Cardiac septum (tissue), 1 donor: Measurements from ENCODE around the gene PRKG1. TPM values are rescaled to one million over a fixed set of nuclear protein-coding genes. Genes with fewer than 3 reads are reported as not detected.
"Not testable (repeated sequence)": the region's sequence is repeated elsewhere in the genome, so short reads cannot be mapped to it uniquely, and the experiment has no call there.

Source experiments
- DNase-seq: peaks from one replicate; pipeline ENCODE4 v3.0.0-alpha.2; 2020; ENCODE audit warnings: low spot score
- intact Hi-C: fragments of 100-400 bp; cut with DNase I; formaldehyde crosslinking; loops from one replicate; pipeline ENCODE4 v1.14.0; 2022
- total RNA-seq: library from RNA; stranded (reverse); fragmentation: NEBNext Ultra II Directional; extraction: Animal tissue kit (Norgen Biotek cat#: 25700); gene quantifications from one replicate; pipeline ENCODE4 v1.2.1, GENCODE V29; 2021
- donor health status: DM: no; HTN: no; CAD: no.

PRKG1 gene
- total RNA-seq, 1 donor from 2014 or later, result 35.6 TPM

DNA sequence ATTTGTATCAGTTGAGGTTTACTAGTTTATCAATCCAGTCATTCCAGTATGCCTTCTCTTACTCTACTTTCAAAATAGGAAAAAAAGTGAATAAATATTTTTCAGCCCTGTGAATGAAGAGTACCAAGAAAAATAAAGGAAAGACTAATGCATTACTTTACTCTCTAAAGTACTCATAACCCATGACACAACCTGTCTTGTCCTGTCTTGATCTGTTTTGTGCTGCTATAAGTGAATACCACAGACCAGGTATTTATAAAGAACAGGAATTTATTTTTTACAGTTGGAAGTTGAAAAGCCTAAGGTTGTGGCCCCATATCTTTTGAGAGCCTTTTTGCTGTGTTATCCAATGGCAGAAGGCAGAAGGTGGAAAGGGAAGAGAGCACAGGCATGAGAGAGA is 1045.2 kb downstream of the PRKG1 start:
- intact Hi-C loops, result no loop called here
- no peak for DNase-seq

- intact Hi-C loops, result no loop called here
- no peak for DNase-seq
These were observed 1047.4 kb downstream of the PRKG1 start for GRCh38 chr10:52121688-52122087.

DNA sequence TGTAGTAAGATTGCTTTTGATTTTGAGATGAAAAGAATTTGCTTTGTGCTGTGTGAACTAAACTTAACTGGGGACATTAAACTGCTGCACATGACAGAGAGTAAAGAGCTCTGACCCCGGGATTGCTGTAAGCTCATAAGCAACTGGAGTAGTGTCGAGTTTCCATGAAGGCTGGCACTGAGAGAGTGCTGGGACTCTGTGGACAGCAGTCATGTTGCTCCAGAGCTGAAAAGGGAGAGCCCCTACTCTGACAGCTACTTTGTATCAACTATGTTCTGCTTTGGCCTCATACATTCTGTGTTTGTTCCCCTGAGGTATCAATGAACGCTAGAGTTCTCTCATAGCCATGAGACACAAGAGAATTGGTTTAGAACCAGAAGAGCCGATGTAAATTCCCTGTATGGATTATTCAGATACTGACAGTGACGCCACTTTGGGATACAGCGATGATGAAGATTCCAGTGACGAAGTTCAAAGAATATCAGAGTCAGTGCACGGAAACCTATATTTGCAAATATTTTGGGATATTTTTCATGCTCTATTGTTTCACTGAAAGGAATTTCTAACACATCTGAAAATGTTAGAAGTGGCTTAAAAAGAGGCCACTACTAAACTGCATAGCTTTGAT is 1053.9 kb downstream of the PRKG1 start:
- no peak for DNase-seq

DNA sequence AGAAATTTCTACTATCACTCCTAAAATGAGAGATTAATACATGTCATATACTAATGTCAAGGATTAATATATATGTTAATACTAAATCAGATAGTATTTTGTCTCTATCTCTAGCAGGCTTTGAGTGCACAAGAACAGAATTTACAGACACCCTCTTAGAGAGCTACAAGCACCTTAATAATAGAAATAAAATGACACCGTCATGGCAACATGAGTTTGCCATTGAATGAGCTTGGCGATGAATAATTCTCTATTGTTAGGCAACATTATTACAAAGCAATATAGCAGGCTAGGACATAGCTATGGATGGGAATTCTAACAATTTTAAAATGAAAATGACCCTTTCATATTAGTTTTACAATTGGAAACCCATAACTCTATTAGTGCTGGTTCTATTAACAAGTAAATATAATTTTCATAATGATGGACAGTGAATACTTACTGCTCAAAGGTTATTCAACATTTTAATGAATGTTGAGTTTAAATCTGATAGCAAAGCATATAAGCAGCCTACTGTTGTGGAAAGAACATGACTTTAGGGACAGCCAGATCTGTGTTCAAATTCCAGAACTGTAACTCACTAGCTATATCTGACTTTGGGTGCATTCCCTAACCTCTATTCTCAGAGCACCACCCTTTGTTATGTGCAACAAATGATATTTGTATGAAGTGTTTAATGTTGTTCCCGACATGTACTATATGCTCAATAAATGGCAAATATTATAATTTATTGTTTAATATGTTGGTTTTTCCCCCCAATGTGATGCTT is 1055.3 kb downstream of the PRKG1 start:
- intact Hi-C loops, result no loop called here
- DNase-seq, result no peak

More for the DNA sequence above, 1053.9 kb downstream of the PRKG1 start:
- intact Hi-C loops, result no loop called here

- no peak for DNase-seq
- intact Hi-C loops, result no loop called here
These were observed 1060.8 kb downstream of the PRKG1 start for GRCh38 chr10:52135101-52135500.

GRCh38 chr10:52136921-52137320 is 1062.6 kb downstream of the PRKG1 start:
- intact Hi-C loops, result no loop called here
- no peak for DNase-seq

DNA sequence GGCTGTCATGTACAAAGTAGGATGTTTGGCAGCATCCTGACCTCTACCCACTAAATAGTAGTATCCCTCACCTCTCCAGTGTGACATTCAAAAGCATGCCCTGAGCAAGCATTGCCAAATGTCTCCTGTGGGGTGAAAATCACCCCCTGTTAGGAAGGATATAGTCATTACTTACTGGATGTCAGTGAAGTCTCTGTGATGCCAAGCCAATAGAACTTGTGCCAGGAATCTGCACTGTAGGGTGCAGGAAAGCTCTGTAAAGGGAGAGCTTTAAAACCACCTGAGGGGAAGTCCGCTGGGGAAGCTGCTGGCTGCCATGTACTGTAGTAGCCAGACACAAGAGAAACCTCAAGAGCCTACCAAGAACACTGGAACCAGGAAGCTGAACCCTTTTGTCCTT is 1069.1 kb downstream of the PRKG1 start:
- intact Hi-C loops, result no loop called here

GRCh38 chr10:52145636-52146035 is 1071.3 kb downstream of the PRKG1 start:
- no peak for DNase-seq
- intact Hi-C loops, result no loop called here

More for the DNA sequence above, 1069.1 kb downstream of the PRKG1 start:
- DNase-seq, result no peak

GRCh38 chr10:52146766-52147165 is 1072.5 kb downstream of the PRKG1 start:
- intact Hi-C loops, result no loop called here
- no peak for DNase-seq

DNA sequence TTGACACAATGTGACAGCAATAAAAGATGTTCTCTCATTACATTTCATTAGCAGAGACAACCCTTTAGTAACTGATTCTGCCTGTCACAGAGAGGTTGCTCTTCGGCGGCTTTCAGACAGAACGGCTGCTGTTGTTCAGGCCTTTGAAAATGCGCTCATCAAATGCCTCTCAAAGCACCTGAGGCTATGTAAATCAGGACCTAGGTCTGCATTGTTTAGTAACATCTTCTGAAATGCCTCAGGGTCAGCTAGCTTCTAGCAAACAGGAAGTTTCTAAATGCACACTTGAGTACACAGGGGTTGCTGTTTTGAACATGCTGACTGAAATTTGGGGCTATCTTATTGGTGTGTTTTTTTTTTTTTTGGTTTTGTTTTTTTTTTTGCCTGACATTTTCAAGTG is 1096.5 kb downstream of the PRKG1 start:
- intact Hi-C loops, result no loop called here
- DNase-seq, result no peak

DNA sequence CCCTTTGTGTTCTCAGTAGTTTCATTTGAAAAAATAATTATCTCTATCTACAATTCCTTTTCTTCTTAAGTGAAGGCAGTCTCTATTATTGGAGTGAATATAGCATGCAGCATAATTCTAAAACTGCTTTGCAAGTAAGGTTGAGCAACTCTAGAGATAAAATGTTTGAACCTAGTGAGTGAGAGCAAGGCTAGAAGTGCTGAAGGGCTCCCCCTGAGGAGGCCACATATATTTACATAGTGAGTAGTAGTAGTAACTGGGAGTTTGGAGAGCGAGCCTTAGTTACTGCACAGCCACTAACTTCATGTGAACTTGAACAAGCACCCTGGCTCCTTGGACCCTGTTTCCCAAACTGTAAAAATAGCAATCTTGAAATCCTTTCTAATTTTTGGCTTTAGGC is 1098.3 kb downstream of the PRKG1 start:
- no peak for DNase-seq
- intact Hi-C loops, result no loop called here

- DNase-seq, result no peak
- intact Hi-C loops, result no loop called here
These were observed 1111.0 kb downstream of the PRKG1 start for GRCh38 chr10:52185256-52185655.

GRCh38 chr10:52187521-52188258 is 1113.4 kb downstream of the PRKG1 start:
- intact Hi-C loops, result no loop called here
- no peak for DNase-seq

DNA sequence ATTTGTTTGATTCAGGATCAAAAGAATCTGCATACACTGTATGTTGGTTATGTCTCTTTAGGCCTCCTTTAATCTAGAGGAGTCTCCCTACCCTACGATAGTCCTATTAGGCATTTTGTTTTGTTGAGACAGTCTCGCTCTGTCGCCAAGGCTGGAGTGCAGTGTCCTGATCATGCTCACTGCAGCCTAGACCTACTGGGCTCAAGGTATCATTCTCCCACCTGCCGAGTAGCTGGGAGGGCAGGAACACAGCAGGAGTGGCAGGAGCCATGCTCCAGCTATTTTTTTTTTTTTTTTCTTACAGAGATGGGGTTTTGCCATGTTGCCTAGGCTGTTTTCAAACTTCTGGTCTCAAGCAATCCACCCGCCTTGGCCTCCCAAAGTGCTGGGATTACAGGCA is 1116.8 kb downstream of the PRKG1 start:
- no peak for DNase-seq
- intact Hi-C loops, result no loop called here

DNA sequence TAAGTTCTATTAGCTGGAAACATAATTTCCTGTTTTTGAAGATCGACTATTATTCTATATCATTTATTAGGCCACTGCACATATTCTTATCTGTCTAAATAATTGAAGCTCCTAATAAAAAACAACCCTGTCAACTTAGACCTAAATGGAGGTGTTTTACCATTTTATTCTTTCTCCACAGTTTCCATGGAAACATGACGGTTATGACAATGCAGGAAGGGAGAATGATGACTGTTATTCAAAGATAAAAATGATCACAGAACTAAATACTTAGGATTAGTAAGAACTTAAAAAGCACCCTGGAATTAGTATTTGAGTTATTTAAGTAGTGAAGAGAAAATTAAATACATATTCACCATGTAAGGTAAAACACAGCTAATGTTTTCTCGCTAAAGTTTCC is 1119.9 kb downstream of the PRKG1 start:
- intact Hi-C loops, result no loop called here
- DNase-seq, result no peak

- intact Hi-C loops, result no loop called here
- DNase-seq, result no peak
These were observed 1120.4 kb downstream of the PRKG1 start for GRCh38 chr10:52194716-52195115.

DNA sequence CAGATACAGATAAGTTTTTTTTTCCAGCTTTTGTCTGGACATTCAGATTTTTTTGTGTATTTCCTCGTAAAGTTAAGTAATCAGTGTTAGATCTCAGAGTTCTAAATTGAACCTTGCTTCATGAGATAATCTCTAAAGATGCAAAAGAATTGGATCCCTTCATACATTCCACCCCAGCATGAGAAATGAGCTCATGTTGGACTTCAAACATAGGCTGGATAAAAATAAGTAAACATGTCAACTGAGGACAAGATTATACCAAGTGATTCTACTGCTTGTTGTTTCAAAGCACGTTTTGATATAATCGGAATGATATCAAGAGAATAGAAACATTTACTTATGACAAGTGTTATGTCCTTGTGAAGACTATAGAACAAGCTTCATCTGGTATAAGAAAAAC is 1122.8 kb downstream of the PRKG1 start:
- intact Hi-C loops, result no loop called here
- DNase-seq, result no peak

GRCh38 chr10:52198540-52198939 is 1124.3 kb downstream of the PRKG1 start:
- DNase-seq, result no peak
- intact Hi-C loops, result no loop called here

GRCh38 chr10:52204906-52205305 is 1130.6 kb downstream of the PRKG1 start:
- intact Hi-C loops, DNase-seq: not testable (repeated sequence)

DNA sequence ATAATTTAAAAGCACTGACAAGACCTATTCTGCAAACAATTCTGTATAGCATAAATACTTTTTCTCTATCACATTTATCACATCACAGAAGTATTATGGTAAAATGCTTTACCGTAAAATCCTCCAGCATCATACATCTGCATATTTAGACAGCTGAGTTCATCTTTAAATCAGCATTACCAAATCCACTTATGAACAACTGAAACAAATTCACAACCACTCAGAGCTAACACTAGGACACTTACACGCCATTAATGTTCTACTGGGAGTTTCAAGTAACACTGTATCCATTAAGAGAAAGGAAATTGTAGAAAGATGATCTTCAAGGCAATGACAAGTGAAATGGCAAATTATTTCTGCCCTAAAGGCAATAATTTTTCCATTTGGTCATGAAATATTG is 1134.1 kb downstream of the PRKG1 start:
- no peak for DNase-seq
- intact Hi-C loops, result no loop called here

- no peak for DNase-seq
- intact Hi-C loops, result loop anchor here (10.0 kb wide), 1 partner anchor 245 kb away; no protein-coding TSS in a partner anchor
These were observed 1135.9 kb downstream of the PRKG1 start for GRCh38 chr10:52210161-52210560.
